NCI-H2171 (cell line): ENCODE measurements around the gene ENOX2.

ENCODE experiments used
- DNase-seq: peaks from one replicate; lab custom pipeline; 2025; lab: John Stamatoyannopoulos, UW

Gene ENOX2

DNA sequence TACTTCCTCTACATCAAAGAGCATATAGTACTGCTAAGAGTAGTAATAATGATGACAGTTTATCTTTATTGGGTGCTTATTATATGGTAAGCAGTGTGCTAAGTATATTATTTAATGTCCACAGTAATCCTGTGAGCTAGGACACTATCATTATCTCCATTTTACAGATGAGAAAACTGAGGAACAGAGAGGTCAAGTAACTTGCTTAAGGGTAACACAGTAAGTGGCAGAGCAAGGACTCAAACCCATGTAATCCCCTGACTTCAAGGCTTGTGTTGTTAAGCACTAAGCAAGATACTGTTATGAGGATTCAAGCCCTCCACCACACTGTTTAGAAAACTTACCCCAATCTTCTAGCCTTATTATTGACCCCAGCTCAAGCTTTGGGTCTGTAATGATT lies 202.4 kb downstream of the ENOX2 start:
- no peak for DNase-seq

DNA sequence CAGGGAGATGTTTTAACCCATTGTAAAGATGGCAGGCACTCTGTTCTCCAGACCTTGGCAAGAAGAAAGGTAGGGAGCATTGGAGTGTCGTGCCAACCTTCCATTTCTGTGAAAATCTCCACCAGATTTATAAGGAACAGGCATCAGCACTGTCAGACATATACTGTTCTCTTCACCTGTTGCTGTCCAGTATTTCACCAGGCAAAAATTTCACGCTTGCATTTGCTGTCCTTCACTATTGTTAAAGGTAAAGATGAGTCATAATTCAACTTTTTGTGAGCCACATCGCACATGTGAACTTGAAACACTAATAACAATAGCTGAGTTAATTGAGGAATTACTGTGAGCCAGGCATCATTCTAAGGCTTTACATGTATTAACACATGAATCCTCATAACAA lies 203.4 kb downstream of the ENOX2 start:
- DNase-seq: no peak

DNA sequence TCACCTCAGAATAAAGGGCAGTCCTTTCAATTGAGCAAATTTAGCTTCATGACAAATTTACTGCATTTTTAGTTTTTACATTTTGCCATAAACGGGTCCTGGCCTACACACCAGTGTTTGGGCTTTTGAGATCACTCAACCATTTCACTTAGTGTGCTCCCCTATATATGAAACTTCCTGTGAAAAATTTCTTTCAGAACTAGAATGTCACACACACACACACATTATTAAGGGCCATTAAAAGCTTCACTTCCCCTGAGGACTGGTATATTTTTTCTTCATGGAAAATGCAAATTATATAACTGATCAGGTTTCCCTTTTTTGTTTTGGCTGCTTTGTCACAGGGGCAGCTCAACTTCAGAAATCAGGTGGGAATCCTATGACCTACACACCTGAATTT lies 206.5 kb downstream of the ENOX2 start:
- DNase-seq: no peak

DNA sequence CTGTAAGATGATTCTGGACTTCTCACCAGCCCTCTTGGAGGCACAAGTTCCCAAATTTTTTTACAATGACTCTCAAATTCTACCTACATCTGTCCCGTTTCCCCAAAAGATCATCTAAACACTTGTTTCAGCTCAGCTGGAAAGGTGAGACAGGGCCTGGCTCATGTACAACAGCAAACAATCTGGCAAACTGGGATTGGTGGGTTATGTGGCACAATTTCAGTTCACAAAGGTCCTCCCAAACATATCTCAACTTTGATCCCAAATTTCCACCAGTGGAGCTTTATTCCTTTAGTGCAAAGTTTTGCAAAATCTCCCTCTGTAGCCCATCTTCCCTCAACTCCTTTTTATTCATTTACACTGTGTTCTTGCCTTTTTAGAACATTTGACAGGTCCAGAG lies 207.1 kb downstream of the ENOX2 start:
- no peak for DNase-seq

DNA sequence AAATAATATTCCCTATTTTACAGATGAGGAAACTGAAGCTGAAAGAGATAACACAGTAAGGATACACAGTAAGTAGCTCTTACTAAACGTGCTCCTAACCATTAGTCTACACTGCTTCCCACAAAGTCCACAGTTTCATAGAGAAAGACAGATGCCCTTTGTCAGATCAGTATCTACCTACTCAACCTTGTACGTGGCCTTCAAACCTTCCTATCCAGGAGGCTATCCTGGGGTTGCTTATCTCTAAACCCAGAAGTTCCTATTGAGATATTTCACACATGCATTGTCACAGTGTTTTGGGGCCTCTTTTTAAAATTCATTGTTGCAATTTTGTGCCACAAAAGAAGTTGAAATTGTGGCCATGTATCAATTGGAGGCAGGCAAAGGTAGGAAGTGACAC lies 208.0 kb downstream of the ENOX2 start:
- no peak for DNase-seq

DNA sequence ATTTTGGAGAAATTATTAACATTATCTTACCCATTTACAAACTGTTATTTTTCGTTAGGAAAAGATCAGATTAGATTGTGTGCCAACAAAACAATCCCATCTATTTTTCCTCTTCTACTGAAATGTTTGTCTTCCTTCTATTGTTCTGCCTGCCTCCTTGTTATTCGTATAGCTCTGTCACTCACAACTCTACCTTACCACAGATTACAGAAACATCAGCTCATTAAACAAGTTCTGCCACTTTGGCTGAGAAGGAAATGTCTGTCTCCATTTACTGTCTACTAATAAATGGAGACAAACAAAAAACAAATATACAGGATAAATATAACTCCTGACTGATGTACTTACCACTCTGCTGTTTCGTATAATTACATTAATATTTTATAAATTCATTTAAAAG lies 211.4 kb downstream of the ENOX2 start:
- no peak for DNase-seq

DNA sequence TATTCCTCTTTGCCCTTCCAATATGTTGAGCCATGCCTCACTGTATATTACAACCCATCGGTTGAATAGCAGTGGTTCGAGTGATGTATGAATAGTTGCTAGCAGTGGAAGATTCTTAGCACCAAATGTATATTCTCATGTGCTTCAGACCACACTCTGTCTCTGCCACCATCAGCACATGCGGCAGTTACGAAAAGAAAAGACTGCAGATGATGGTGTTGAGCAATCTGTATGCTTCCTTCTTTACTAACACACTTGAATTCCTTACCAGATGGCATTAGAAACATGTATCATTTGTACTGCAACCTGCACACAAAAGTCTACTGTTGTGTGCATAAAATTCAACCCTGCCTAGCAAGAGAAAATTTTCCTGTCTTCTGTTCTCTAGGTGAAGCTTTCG lies 214.6 kb downstream of the ENOX2 start:
- no peak for DNase-seq

DNA sequence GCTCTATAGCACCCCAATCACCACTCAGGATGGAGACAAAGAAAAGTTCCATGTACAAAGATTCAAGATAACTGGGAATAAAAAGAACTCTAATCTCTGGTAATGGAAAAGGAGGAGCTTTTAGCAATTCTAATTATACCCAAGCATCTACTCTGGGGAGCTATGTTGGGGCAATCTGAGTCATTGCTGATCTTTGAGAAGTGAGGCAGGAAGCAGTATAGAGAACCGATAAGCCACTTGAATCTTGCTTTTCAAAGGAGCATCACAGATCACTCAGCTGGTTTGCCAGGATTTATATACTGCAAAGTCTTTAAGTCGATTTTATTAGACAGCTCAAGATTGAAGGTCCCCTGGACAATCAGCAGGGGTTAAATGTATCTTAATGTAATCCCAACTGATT lies 220.0 kb downstream of the ENOX2 start:
- no peak for DNase-seq

DNA sequence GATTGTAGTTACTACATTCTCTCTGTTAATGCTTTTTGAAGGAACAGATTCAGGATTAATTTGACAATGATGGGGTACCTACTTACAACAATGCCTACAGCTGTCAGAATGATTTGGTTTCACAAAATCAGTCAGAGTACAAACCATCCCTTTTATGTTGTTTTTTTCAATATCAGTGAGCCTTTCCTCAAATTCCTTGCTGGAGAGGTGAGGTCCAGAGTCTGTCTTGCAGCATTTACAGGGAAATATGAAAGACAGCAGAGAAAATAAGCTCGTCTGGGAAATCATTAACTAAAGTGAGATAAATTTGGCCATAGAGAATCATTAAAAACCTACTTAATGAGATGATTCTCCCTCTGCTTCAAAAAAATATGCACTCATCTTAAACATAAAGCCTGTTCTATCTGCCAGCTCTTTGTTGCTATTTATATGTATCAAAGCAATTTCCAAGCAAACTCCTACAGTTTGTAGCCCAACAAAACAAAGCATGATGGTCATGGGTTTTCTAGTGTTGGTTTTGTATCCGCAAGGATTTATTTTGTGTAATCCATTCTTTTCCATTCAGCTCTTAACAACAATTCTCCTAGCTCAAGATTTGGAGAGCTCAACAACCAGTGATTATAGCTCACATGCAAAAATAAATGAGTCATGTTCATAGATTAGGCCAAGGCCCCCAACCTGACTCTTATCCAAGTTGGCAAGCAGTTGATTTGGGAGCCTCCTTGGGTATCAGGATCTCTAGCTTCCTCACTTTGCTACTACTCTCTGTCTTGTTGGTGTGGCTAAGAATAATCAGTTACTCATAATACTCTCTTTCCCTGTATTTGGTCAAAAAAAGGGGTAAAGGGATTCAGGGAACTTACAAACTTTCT lies 222.6 kb downstream of the ENOX2 start:
- no peak for DNase-seq

DNA sequence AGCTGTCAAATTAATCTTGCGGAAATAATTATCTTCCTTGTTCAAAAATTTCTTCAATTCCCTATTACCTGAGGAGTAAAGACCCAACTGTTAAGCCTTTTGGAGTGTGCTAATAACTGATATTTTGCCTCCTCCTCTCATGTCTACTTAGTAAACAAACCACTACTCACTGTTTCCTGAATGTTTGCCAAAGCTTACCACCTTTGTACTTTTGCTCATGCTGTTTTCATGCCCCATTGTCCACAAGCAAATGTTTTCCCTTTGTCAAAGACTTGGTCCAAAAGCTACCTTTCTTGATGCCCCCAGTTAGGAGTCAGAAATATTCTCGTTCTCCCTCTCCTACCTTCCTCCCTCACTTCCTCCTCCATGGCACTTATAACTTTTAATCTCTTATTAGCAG lies 226.1 kb downstream of the ENOX2 start:
- no peak for DNase-seq

DNA sequence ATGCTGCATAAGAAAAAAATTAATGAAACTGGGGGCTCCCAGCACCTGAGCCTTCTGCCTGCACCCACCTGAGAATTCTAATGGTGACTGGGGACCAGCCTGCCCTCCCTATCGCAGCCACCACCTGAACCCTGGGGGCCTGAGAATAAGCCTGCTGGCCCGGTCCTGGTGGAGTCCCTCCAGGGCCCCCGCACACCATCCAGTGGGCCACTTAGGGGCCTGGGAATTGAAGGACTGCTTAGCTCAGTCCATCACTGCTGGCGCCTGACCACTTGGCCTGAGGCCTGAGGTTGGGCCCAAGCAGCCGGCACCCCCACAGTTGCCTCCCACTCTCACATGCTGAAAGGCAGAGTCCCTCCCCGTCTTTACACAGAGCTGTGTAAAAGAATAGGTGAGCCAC lies 230.8 kb downstream of the ENOX2 start:
- DNase-seq: no peak

DNA sequence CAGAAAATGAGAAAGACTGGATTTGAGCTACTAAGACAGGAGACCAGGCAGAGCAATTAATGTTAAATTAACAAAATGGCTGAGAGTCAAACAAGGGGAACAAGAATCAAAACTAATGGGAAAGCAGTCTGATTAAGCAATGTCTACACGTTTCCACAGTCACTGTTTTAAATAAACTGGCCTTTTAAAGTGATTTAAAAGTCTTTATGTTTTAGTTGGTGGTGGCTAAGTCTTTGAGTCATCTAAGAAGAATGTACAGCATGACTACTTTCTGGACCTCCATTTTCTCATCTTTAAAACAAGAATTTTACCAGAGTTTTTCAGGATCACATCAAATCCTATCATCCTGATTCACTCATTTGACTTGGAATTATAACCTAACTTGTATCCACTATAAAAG lies 233.8 kb downstream of the ENOX2 start:
- DNase-seq: no peak

DNA sequence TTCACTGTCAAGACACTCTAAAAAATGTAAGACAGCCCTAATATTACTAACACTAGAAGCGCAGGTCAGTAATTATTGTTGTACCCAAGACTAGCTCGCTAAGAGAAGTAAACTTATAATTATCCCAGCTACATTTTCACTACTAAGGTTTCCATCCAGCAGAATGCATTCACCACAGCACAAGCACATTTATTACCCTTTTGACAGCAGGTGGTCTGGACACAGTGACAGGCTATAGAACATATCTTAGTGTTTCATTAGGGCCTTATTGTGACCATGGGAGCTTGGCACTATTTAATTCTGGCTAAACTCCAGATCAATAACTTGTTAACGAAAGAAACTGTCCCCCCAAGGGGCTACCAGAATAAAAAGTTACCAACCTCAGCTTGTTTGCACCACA lies 237.7 kb downstream of the ENOX2 start:
- DNase-seq: no peak

DNA sequence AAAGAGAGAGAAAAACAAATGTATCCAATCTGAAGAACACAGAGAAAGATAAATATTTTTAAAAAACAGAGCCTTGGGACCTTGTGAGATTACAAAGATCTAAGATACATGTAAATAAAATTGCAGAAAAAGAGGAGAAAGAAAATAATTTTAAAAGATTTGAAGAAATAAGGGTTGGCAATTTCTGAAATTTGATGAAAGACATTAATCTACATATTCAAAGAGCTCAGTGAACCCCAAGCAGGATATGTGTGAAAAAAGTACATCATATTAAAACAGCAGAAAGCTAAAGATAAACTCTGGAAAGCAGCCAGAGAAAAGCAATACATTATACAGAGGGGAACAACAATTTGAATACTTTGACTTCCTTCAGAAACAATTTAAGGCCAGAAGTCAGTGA lies 244.7 kb downstream of the ENOX2 start:
- DNase-seq: no peak

DNA sequence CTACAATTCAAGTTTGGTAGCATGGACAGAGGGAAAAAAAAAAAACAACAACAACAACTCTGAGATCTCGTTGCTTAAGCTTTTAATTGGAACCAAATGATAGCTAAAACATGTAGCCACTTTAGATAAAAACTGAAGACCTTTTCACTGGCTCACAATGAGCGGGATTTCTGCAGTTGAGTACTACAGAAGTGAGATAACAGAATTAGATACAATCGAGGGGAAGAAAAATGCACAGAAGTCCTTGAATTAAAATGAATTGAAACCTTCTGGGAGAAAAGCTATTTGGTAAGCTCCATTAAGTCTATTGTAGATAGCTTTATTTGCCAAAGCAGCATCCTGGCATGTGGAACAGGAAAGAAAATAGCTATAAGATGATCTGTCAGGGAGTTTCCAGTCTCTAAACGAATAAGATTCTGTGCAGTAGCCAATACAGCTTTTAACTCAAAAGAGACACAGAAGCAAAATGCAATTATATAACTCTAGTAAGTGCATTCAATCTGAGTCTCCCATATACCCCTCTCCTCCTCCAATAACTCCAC lies 248.5 kb downstream of the ENOX2 start:
- DNase-seq: no peak

DNA sequence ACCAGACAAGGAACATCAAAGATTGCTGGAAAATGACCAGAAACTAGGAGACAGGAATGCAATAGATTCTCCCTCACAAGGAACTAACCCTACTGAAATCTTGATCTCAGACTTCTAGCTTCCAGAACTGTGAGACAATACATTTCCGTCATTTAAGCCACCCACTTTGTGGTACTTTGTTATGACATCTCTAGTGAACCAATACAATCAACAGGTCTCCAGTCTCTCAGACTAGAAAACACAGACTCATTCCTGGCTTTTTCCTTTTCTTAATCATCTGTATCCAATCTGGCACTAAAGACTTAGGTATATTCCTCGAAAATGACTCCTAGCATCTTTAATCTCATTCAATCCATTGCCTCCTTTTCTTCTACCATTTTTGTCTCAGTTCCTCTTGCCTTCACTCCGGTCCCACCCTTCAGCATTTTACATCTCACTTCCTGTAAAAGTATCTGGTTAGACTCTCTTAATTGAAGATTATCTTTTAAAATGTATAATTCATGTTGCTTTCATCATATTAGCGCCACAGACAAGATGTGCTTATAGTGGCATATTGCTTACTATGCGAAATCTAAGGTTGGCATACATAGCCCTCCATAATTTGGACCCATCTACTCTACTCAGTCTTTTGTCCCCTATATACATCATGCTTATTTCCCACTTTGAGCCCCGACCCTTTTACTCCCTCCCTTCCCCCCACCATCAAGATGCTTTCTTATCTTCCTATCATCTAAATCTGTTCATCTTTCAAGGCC lies 250.0 kb downstream of the ENOX2 start:
- no peak for DNase-seq

DNA sequence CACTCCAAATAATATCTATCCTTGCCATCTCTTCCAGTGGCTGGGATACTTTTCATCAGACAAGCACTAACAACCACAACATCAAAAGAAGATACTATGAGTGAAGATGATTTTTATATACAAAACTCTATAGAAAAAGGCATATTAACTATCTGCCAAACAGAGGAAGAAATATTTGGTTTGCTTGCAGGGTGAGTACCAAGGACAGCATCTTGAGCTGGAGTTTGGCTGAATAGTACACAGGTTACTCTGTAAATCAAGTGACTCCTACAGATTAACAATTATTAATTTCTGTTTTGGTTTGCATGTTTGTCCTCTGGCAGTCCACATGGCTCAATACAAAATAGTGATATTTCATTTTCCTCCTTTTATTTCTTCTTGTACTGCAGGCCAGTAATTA lies 253.3 kb downstream of the ENOX2 start:
- DNase-seq: no peak

DNA sequence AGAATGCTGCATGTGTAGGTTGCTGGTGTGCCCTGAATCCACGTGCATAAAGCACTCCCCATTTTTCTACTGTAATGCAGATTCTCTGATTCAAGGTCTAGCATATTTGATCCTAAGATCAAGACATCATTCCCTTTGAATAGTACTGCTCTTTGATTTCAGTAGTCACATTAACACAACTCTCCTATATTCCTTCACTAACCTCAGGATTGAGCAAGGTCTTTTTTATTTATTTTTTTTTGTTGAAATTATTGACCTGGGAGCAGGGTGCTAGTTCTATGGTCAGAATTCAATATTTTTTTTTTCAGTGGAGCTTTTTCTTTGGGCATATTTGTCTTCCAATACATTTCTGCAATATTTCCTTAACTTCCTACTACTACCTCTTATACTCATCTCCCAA lies 255.5 kb downstream of the ENOX2 start:
- no peak for DNase-seq

DNA sequence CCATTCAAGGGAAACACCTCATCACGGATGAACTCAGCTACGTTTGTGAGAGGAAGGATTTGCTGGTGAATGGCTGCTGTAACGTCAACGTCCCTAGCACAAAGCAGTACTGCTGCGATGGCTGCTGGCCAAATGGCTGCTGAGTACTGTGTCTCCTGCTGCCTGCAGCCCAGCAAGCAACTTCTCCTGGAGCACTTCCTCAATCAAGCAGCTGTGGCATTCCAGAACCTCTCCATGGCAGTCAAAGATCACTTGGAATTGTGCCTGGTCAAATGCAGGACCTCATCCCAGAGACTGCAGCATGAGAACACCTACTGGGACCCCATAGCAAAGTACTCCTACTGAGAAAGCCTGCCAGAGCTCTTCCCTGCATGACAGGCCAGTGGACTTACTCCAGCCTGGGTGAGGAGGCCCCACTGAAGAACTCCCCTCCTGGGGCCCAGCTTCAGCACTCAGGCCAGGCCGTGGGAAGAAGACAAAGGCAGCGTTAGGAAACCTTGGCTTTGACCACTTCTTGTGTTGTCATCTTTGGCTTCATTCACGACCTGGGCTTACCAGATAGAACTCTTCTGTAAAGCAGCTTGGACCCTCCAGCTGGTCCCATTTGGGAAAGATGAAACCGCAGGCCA lies 256.9 kb downstream of the ENOX2 start:
- no peak for DNase-seq

DNA sequence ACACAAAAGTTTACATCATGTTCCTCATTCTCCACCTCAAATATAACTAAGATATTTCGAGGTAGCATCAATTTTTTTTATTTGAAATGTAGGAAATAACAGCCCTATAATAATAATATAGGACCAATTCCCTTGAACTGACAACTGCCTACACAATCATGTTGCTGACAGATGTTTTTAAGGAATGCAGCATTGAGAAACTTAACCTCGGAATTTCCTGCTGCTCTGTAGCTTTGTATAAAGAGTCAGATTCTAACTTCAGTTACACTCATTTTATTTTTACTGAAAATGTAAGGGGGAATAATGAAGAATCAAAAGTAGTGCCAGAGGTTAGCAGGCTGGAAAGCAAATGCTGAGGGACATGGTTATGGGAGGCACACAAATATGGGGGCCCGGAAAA lies 265.4 kb downstream of the ENOX2 start:
- DNase-seq: no peak

DNA sequence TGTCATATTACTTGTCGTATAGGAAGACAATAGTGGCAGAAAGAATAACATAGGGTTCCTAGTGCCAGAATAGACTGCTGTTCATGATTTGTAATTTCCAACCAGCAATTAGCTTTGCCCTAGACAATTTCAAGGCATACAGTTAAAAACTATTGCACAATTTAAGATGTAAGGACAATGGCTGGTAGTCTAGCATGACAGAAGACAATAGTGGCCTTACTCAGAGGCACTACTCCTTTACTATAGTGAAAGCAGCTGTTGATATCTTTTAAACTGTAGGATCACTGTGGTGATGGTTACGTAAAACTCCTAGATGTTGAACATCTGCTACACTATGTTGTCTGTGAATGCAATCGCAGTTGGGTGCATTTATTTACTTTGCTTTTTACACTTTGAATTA lies 266.7 kb downstream of the ENOX2 start:
- no peak for DNase-seq

DNA sequence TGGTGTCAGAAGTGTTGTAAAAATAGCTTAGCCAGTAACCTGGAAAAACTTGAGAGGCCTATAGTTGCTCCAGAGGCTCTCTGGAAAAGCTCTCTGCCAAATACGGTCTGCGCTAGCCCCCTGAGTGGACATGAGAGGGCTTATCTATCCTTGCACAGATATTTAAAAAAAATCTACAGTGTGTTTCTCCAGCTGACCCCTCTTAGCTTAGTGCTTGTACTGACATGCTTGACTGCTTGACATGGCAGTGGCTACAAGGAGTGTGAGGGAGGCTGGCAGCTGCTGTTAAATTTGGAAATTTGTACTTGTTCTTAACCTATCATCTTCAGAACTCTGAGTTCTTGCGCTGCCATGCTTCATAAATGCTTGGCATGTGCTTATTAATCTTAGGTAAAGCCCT lies 272.0 kb downstream of the ENOX2 start:
- no peak for DNase-seq

DNA sequence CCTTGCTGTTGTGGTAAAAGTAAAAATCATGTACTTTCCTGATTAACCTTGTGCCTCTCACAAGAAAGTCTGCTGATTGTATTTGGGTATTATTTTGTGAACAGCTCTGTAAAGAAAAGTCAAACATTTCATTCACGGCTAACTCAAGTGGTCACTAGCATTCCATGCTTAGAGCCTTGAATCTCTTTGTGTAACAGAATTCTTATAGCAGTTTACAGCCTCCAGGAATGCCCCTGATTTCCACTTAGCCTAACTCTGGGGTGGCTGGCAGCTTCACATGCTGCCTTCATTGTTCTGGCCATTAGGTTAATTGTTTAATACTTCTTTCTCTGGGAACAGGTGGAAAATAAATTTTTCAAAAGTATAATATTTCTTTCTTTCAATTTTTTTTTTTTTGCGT lies 274.5 kb downstream of the ENOX2 start:
- no peak for DNase-seq
